Vagina (tissue), 2 donors: Measurements from ENCODE around the gene ARHGEF16.

Source experiments
- CTCF ChIP-seq, 3 experiments: fragments of 450-650 bp in 2 of 3; fragments of 200-600 bp in 1 of 3; sonication (generic) in 1 of 3; IDR thresholded peaks; one replicate each; pipeline ENCODE4 v1.5.1; 2017 to 2019; ENCODE audit warnings: antibody characterized with exemption in 3 of 3, mild to moderate bottlenecking in 2 of 3, moderate library complexity in 2 of 3
- POLR2A ChIP-seq, 2 donors: fragments of 450-650 bp; IDR thresholded peaks; one replicate each; pipeline ENCODE4 v1.6.1; 2017; ENCODE audit warnings: antibody characterized with exemption in 2 of 2, mild to moderate bottlenecking in 2 of 2, moderate library complexity in 2 of 2

GRCh38 chr1:3442901-3443300, 11.6 kb upstream of the ARHGEF16 start:
- TF ChIP-seq CTCF (IDR thresholded peaks at IDR 0.05) = no peak
- no peak for TF ChIP-seq POLR2A (IDR thresholded peaks at IDR 0.05)
